Brain microvascular endothelial cell (primary cell): ENCODE results near the gene POLE.

Experiments used
- DNase-seq: peaks from one replicate; pipeline ENCODE4 v3.0.0-alpha.2; 2020
- H3K27ac ChIP-seq: fragments of 250-450 bp; sonication (Bioruptor Pico); 2 replicates; pipeline ENCODE4 v1.5.1; 2020; ENCODE audit warnings: mild to moderate bottlenecking, moderate library complexity
- H3K27me3 ChIP-seq: fragments of 250-450 bp; sonication (Bioruptor Pico); replicated peaks from 2 replicates; pipeline ENCODE4 v1.5.1; 2020; ENCODE audit warnings: mild to moderate bottlenecking
- H3K36me3 ChIP-seq: fragments of 250-450 bp; sonication (Bioruptor Pico); replicated peaks from 2 replicates; pipeline ENCODE4 v1.5.1; 2020; ENCODE audit warnings: mild to moderate bottlenecking
- H3K4me3 ChIP-seq: 2 replicates; pipeline ENCODE4 v1.5.1; 2011; ENCODE audit warnings: low read depth, mild to moderate bottlenecking, control low read depth, low read length, moderate library complexity
- in situ Hi-C: cut with HindIII; loops from 2 replicates; pipeline ENCODE4 v1.10.0; 2017; ENCODE audit warnings: low sequenced_read_pairs, low pct_ligation_motif_present
- TF ChIP-seq, protein P1 (sequence below): IDR thresholded peaks from 2 replicates; pipeline ENCODE4 v1.5.1; 2011; ENCODE audit warnings: low read depth, mild to moderate bottlenecking, moderate library complexity, low read length, control low read depth, inconsistent platforms; ENCODE audit errors: missing control alignments

POLE gene

DNA sequence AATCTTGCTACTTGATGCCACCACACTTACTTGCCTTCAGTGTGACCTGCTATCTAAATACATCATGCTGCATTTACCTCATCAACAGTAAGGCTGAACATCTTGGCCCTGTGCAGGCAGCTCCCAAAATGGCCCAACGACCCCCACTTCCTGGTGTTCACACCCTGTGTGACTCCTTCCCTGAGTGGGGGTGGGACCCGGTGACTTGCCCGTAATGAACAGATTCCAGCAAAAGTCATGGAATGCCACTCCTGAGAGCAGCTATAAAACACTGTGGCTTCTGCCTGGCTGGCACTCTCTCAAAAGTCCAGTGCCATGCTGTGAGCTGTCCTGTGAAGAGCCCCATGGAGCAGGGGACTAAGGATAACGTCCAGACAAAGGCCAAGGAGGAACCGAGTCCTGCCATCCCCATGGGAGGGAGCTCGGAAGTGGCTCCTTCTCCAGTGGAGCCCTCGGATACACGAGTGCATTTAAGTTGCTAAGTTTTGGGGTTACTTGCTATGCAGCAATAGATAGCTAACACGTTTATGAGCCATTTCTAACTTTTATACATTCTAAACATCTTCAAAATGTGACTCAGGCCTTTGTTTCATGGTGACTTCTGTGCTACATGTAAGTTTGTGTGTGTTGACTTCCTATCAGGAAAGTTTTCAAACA is 35.6 kb downstream of the POLE start:
- no peak overlapping the region for H3K27ac ChIP-seq
- H3K4me3 ChIP-seq = no peak overlapping the region
- H3K36me3 ChIP-seq = no peaks in the 10 kb centered on the region
- DNase-seq = no peak
- H3K27me3 ChIP-seq = no peaks in the 10 kb centered on the region
- in situ Hi-C loops = no loop called here
- TF ChIP-seq, protein P1, sequence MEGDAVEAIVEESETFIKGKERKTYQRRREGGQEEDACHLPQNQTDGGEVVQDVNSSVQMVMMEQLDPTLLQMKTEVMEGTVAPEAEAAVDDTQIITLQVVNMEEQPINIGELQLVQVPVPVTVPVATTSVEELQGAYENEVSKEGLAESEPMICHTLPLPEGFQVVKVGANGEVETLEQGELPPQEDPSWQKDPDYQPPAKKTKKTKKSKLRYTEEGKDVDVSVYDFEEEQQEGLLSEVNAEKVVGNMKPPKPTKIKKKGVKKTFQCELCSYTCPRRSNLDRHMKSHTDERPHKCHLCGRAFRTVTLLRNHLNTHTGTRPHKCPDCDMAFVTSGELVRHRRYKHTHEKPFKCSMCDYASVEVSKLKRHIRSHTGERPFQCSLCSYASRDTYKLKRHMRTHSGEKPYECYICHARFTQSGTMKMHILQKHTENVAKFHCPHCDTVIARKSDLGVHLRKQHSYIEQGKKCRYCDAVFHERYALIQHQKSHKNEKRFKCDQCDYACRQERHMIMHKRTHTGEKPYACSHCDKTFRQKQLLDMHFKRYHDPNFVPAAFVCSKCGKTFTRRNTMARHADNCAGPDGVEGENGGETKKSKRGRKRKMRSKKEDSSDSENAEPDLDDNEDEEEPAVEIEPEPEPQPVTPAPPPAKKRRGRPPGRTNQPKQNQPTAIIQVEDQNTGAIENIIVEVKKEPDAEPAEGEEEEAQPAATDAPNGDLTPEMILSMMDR = no peak

DNA sequence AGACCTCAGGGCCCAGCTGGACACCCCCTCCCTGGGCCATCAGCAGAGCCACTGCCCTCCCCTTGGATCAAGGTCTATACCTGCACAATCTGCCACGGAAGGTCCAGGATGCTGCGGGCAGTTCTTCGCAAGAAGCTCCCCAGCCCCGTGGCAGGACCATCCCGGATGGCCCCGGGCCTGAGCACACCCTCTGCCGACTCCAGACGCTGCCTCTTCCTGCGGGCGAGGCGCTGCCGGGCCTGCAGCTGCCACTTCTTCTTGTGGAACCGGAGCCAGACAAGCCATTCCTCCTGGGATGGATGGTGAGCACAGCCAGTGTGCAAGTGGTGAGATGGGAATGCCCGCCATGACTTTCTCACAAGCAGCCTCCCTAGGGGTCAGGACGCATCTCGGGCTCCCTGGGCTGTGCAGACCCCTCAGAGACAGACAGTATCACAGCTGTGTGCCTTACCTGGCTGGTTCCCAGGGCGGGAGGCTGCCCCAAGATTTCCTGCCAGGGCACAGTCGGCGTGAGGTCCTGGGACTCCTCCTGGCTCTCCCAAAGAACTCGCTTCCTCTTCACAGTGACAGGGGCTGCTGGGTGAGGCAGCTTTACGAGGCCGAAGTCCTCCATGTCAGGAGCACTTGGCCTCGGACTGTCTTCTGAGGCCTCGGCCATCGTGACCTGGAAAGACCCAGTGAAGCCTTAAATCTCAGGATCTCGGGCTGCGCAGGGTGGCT is 37.8 kb downstream of the POLE start:
- in situ Hi-C loops = no loop called here
- no peak for DNase-seq
- TF ChIP-seq, protein P1 = no peak
- Histone ChIP-seq H3K27me3 (no peaks in the 10 kb centered on the region), H3K36me3 (no peaks in the 10 kb centered on the region), H3K4me3 (no peak overlapping the region), H3K27ac (no peak overlapping the region)

DNA sequence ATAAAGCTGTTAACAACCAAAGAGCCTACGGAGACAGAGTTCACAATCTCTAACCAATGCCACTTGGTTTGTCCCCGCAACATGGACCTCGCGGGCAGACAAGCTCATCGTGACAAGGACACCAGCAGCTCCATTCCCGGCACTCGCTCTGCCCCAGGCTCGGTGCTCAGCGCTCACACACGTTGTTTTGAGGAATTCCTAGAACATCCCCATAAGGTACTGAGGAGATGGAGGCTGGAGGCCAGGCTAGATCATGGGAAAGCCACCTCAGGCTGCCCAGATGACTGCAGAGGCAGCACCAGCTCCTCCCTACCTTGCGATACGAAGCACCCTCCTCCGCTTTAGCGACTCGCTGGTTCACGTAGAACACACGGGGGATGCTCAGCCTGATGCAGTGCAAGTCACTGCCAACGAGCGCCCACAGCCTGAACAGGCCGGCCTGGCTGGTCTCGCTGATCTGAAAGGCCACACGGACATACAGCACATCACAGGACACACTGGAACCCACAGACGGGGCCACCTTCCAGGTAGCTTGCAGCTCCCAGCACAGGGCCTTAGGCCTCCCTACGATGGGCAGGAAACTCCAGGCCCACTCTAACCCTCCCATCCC is 38.4 kb downstream of the POLE start:
- in situ Hi-C loops = no loop called here
- H3K36me3 ChIP-seq = no peaks in the 10 kb centered on the region
- no peak overlapping the region for H3K4me3 ChIP-seq
- TF ChIP-seq, protein P1 = no peak
- H3K27me3 ChIP-seq = no peaks in the 10 kb centered on the region
- no peak overlapping the region for H3K27ac ChIP-seq
- DNase-seq = no peak

DNA sequence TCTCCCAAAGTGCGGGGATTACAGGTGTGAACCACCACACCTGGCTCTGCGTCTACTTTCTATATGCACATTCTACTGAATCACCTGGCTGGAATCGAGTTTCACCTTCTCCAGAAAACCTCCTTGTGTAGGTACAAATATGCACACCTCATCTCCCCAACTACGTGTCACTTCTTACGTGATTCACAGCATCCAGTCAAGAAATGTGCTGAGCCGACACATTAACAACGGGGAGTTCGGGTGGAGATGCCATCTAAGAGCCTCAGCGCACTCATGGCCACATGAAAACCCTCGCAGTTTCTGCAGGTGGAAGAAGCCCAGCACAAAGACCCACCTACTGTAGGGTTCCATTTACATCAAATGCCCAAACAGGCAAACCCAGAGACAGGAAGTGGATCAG is 39.3 kb downstream of the POLE start:
- Histone ChIP-seq H3K36me3 (no peaks in the 10 kb centered on the region), H3K27ac (no peak overlapping the region), H3K4me3 (no peak overlapping the region), H3K27me3 (no peaks in the 10 kb centered on the region)
- in situ Hi-C loops = no loop called here
- TF ChIP-seq, protein P1 = no peak
- no peak for DNase-seq

DNA sequence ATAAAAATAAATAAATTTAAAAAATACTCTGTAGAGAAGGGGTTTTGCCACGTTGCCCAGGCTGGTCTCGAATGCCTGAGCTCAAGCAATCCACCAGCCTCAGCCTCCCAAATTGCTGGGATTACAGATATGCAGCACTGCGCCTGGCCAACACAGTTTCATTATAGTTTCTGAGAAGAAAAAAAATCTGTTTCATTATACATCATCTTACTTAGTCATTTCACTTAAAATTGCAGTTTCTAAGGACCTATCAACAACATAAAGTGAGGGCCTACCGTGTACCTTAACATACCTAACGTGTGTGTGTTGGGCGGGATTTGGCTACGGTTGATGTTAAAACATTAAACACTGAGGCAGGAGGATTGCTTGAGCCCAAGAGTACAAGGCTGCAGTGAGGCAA is 40.3 kb downstream of the POLE start:
- H3K4me3 ChIP-seq = no peak overlapping the region
- TF ChIP-seq, protein P1 = no peak
- no peaks in the 10 kb centered on the region for H3K27me3 ChIP-seq
- peaks cover 7% of the 10 kb centered on the region for H3K36me3 ChIP-seq
- no peak for DNase-seq
- no peak overlapping the region for H3K27ac ChIP-seq
- in situ Hi-C loops = no loop called here
